Peyer's patch (tissue), 4 donors: Measurements from ENCODE around the gene KLHL7.

Source experiments
- CTCF ChIP-seq, 6 experiments: fragments of 450-650 bp in 4 of 6; fragments of 200-600 bp in 2 of 6; sonication (generic) in 1 of 6; IDR thresholded peaks; one replicate each; pipeline ENCODE4 v1.5.1; 2017 to 2019; ENCODE audit warnings: antibody characterized with exemption in 6 of 6, mild to moderate bottlenecking in 3 of 6, moderate library complexity in 1 of 6
- POLR2A ChIP-seq, 2 donors: fragments of 450-650 bp; IDR thresholded peaks; one replicate each; pipeline ENCODE4 v1.5.1; 2017; ENCODE audit warnings: antibody characterized with exemption in 2 of 2, mild to moderate bottlenecking in 2 of 2, moderate library complexity in 2 of 2

- TF ChIP-seq POLR2A (IDR thresholded peaks at IDR 0.05) (no peak), CTCF (IDR thresholded peaks at IDR 0.05) (no peak)
These were observed 70.4 kb downstream of the KLHL7 start for GRCh38 chr7:23175938-23176337.
